ENCODE measurements around the gene FEN1.

Gene FEN1

GRCh38 chr11:61841636-61842527, 49.2 kb downstream of the FEN1 start:
- TF ChIP-seq CTCF (IDR thresholded peaks at IDR 0.05; ENCODE audit: insufficient read depth, missing control alignments), result no peak
- DNase-seq (ENCODE audit: insufficient read length, low spot score) (no peak), FAIRE-seq (no peak)

- DNase-seq (ENCODE audit: insufficient read length, low spot score) (no peak), FAIRE-seq (no peak)
- no peak for TF ChIP-seq CTCF (IDR thresholded peaks at IDR 0.05; ENCODE audit: insufficient read depth, missing control alignments)
Observed at GRCh38 chr11:61842528-61842820, 49.8 kb downstream of the FEN1 start.

GRCh38 chr11:61844909-61845565, 52.3 kb downstream of the FEN1 start:
- no peak for TF ChIP-seq CTCF (IDR thresholded peaks at IDR 0.05; ENCODE audit: insufficient read depth, missing control alignments)
- no peak for DNase-seq (ENCODE audit: insufficient read length, low spot score)
- no peak for FAIRE-seq

GRCh38 chr11:61846362-61847020, 53.8 kb downstream of the FEN1 start:
- DNase-seq (ENCODE audit: insufficient read length, low spot score) (no peak), FAIRE-seq (no peak)
- TF ChIP-seq CTCF (IDR thresholded peaks at IDR 0.05; ENCODE audit: insufficient read depth, missing control alignments), result no peak

Measured in D721Med (cell line).